ENCODE data around the gene NOS1.
"Not testable (repeated sequence)": the region's sequence is repeated elsewhere in the genome, so short reads cannot be mapped to it uniquely, and the experiment has no call there.

DNA sequence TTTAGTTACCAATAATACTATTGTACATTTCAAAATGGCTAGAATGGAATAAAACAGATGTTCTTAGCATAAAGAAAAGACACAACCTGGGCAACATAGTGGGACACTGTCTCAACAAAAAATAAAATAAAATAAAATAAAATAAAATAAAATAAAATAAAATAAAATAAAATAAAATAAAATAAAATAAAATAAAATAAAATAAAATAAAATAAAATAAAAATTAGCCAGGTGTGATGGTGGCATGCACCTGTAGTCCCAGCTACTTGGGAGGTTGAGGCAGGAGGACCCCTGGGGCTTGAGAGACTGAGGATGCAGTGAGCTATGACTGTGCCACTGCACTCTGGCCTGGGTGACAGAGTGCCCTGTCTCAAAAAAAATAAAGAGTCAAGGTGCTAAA, 37.1 kb upstream of the NOS1 start:
- TF ChIP-seq POLR2A (IDR thresholded peaks at IDR 0.05); POLR2AphosphoS5 (IDR thresholded peaks at IDR 0.05; ENCODE audit: insufficient read depth in 1 of 2, low read depth in 1 of 2): not testable (repeated sequence)
- TF ChIP-seq, protein P1, sequence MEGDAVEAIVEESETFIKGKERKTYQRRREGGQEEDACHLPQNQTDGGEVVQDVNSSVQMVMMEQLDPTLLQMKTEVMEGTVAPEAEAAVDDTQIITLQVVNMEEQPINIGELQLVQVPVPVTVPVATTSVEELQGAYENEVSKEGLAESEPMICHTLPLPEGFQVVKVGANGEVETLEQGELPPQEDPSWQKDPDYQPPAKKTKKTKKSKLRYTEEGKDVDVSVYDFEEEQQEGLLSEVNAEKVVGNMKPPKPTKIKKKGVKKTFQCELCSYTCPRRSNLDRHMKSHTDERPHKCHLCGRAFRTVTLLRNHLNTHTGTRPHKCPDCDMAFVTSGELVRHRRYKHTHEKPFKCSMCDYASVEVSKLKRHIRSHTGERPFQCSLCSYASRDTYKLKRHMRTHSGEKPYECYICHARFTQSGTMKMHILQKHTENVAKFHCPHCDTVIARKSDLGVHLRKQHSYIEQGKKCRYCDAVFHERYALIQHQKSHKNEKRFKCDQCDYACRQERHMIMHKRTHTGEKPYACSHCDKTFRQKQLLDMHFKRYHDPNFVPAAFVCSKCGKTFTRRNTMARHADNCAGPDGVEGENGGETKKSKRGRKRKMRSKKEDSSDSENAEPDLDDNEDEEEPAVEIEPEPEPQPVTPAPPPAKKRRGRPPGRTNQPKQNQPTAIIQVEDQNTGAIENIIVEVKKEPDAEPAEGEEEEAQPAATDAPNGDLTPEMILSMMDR (IDR thresholded peaks at IDR 0.05), result not testable (repeated sequence)
